ENCODE data around the gene RBM28. TPM values are rescaled to one million over a fixed set of nuclear protein-coding genes. Genes with fewer than 3 reads are reported as not detected.

Gene RBM28
- total RNA-seq, 1 experiment from 2014 or later: 45.3 TPM

- POLR2A ChIA-PET (ENCODE audit: unreplicated experiment): no interaction called here
- BruUV-seq (replicated peaks): no TSS peak
- Histone ChIP-seq H3K4me3 (ENCODE audit: low read length) (no peak overlapping the region), H3K4me1 (ENCODE audit: insufficient read depth, low read length) (peaks cover 5% of the 10 kb centered on the region; the same call in 1 of the 2 replicates), H3K9me3 (ENCODE audit: low read length) (no peaks in the 10 kb centered on the region), H3F3A (ENCODE audit: low read length, unreplicated experiment) (no peaks in the 10 kb centered on the region), H2AFZ (ENCODE audit: low read length) (no peak overlapping the region), H3K79me2 (ENCODE audit: low read length) (no peaks in the 10 kb centered on the region), H3K4me2 (ENCODE audit: low read length) (no peak overlapping the region), H3K36me3 (ENCODE audit: low read depth, low read length) (no peaks in the 10 kb centered on the region), H3K27me3 (ENCODE audit: low read length) (no peaks in the 10 kb centered on the region), H3K27ac (ENCODE audit: low read length) (no peak overlapping the region), H3K9me2 (replicated peaks; ENCODE audit: low read length) (no peaks in the 10 kb centered on the region), H4K20me1 (ENCODE audit: low read length) (no peaks in the 10 kb centered on the region), H3K9ac (ENCODE audit: low read length) (no peak overlapping the region)
- CTCF ChIA-PET: no interaction called here
- DNase-seq (no peak), ATAC-seq (no peak)
- intact Hi-C loops (cut with micrococcal nuclease): no loop called here
- TF ChIP-seq EZH2phosphoT487 (IDR thresholded peaks at IDR 0.05; ENCODE audit: borderline replicate concordance, low read length) (no peak), EZH2 (IDR thresholded peaks at IDR 0.05; ENCODE audit: low read length, unreplicated experiment) (no peak)
- TF ChIP-seq, protein P1, sequence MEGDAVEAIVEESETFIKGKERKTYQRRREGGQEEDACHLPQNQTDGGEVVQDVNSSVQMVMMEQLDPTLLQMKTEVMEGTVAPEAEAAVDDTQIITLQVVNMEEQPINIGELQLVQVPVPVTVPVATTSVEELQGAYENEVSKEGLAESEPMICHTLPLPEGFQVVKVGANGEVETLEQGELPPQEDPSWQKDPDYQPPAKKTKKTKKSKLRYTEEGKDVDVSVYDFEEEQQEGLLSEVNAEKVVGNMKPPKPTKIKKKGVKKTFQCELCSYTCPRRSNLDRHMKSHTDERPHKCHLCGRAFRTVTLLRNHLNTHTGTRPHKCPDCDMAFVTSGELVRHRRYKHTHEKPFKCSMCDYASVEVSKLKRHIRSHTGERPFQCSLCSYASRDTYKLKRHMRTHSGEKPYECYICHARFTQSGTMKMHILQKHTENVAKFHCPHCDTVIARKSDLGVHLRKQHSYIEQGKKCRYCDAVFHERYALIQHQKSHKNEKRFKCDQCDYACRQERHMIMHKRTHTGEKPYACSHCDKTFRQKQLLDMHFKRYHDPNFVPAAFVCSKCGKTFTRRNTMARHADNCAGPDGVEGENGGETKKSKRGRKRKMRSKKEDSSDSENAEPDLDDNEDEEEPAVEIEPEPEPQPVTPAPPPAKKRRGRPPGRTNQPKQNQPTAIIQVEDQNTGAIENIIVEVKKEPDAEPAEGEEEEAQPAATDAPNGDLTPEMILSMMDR (conservative IDR thresholded peaks at IDR 0.05; ENCODE audit: low read depth, low read length): no peak
Measured at GRCh38 chr7:128384726-128385125, 41.0 kb upstream of the RBM28 start.

DNA sequence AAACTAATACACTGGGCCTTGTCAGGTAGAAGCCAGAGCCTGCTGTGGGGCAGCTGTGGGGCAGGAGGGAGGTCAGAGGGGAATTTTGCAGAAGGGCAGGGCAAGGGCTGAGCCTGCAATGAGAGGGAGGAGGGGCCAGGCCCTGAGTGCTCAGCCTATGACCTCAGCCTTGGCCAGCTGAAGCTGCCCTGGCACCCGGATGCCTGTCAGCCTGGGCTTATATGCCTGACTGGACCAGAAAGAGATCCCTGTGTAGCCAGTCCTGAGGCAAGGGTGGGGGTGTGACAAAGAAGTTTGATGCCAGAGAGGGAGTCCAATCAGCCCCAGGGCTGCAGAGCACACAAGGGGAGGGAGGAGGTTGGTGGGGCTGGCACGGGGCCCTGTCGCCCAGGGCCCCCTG, 40.1 kb upstream of the RBM28 start:
- H3K36me3 ChIP-seq (ENCODE audit: low read depth, low read length): no peaks in the 10 kb centered on the region
- ChIA-PET CTCF (no interaction called here), POLR2A (ENCODE audit: unreplicated experiment) (no interaction called here)
- peak; percentile 16 for DNase-seq
- no peak overlapping the region for H3K4me2 ChIP-seq (ENCODE audit: low read length)
- H3K27ac ChIP-seq (ENCODE audit: low read length): no peak overlapping the region
- no peak for TF ChIP-seq EZH2 (IDR thresholded peaks at IDR 0.05; ENCODE audit: low read length, unreplicated experiment)
- TF ChIP-seq, protein P1 (conservative IDR thresholded peaks at IDR 0.05; ENCODE audit: low read depth, low read length): no peak
- TF ChIP-seq EZH2phosphoT487 (IDR thresholded peaks at IDR 0.05; ENCODE audit: borderline replicate concordance, low read length): no peak
- H3K4me3 ChIP-seq (ENCODE audit: low read length): no peak overlapping the region
- ATAC-seq: peak; percentile 5; the same call in 1 of the 2 replicates
- H3F3A ChIP-seq (ENCODE audit: low read length, unreplicated experiment): no peaks in the 10 kb centered on the region
- no peaks in the 10 kb centered on the region for H3K79me2 ChIP-seq (ENCODE audit: low read length)
- intact Hi-C loops (cut with micrococcal nuclease): no loop called here
- peaks cover 5% of the 10 kb centered on the region; the same call in 1 of the 2 replicates for H3K4me1 ChIP-seq (ENCODE audit: insufficient read depth, low read length)
- H2AFZ ChIP-seq (ENCODE audit: low read length): no peak overlapping the region
- no peak overlapping the region for H3K9ac ChIP-seq (ENCODE audit: low read length)
- no TSS peak for BruUV-seq (replicated peaks)
- H4K20me1 ChIP-seq (ENCODE audit: low read length): no peaks in the 10 kb centered on the region
- no peaks in the 10 kb centered on the region for H3K9me3 ChIP-seq (ENCODE audit: low read length)
- H3K9me2 ChIP-seq (replicated peaks; ENCODE audit: low read length): no peaks in the 10 kb centered on the region
- no peaks in the 10 kb centered on the region for H3K27me3 ChIP-seq (ENCODE audit: low read length)

GRCh38 chr7:128381161-128381821, 37.6 kb upstream of the RBM28 start:
- peak; percentile 27 for ATAC-seq
- Histone ChIP-seq H3F3A (ENCODE audit: low read length, unreplicated experiment) (no peaks in the 10 kb centered on the region), H3K27ac (ENCODE audit: low read length) (no peak overlapping the region), H3K4me1 (ENCODE audit: insufficient read depth, low read length) (peaks cover 5% of the 10 kb centered on the region; the same call in 1 of the 2 replicates), H2AFZ (ENCODE audit: low read length) (no peak overlapping the region), H3K9me2 (replicated peaks; ENCODE audit: low read length) (no peaks in the 10 kb centered on the region), H3K4me2 (ENCODE audit: low read length) (no peak overlapping the region), H3K9me3 (ENCODE audit: low read length) (no peaks in the 10 kb centered on the region), H3K4me3 (ENCODE audit: low read length) (no peak overlapping the region), H4K20me1 (ENCODE audit: low read length) (no peaks in the 10 kb centered on the region), H3K27me3 (ENCODE audit: low read length) (no peaks in the 10 kb centered on the region), H3K79me2 (ENCODE audit: low read length) (no peaks in the 10 kb centered on the region), H3K36me3 (ENCODE audit: low read depth, low read length) (no peaks in the 10 kb centered on the region), H3K9ac (ENCODE audit: low read length) (no peak overlapping the region)
- TF ChIP-seq, protein P1 (conservative IDR thresholded peaks at IDR 0.05; ENCODE audit: low read depth, low read length): peak; percentile 77
- TF ChIP-seq EZH2phosphoT487 (IDR thresholded peaks at IDR 0.05; ENCODE audit: borderline replicate concordance, low read length): no peak
- ChIA-PET POLR2A (ENCODE audit: unreplicated experiment) (no interaction called here), CTCF (no interaction called here)
- peak; percentile 50 for DNase-seq
- no TSS peak for BruUV-seq (replicated peaks)
- intact Hi-C loops (cut with micrococcal nuclease): no loop called here

Data from PC-3 (cell line).